GM23338 (cell line): ENCODE results near the gene GMPS. TPM values are rescaled to one million over a fixed set of nuclear protein-coding genes. Genes with fewer than 3 reads are reported as not detected.

Source experiments
- ATAC-seq: fragments of 200-7000 bp; cut with Tn5 transposase; 3 replicates; pipeline ENCODE4 v1.9.1; 2020
- DNase-seq: peaks from one replicate; pipeline ENCODE4 v3.0.0-alpha.2; 2015; ENCODE audit warnings: low spot score
- H2AFZ ChIP-seq: fragments of 200-600 bp; sonication (generic); 2 replicates; pipeline ENCODE4 v1.8.0; 2016; ENCODE audit warnings: antibody characterized with exemption, mild to moderate bottlenecking, moderate library complexity
- H3F3A ChIP-seq: fragments of 200-600 bp; sonication (generic); replicated peaks from 2 replicates; pipeline ENCODE4 v1.8.0; 2017; ENCODE audit warnings: antibody characterized with exemption, mixed run types, low read depth
- H3K27ac ChIP-seq: fragments of 200-600 bp; sonication (generic); 2 replicates; pipeline ENCODE4 v1.6.1; 2016; ENCODE audit warnings: low read depth
- H3K27me3 ChIP-seq: fragments of 200-600 bp; sonication (generic); 2 replicates; pipeline ENCODE4 v1.8.0; 2016; ENCODE audit warnings: mild to moderate bottlenecking, mixed run types, moderate library complexity; ENCODE audit not compliant: insufficient read depth
- H3K36me3 ChIP-seq: fragments of 200-600 bp; sonication (generic); 2 replicates; pipeline ENCODE4 v1.8.0; 2016; ENCODE audit warnings: mild to moderate bottlenecking; ENCODE audit not compliant: insufficient read depth
- H3K4me1 ChIP-seq: fragments of 200-600 bp; sonication (generic); 2 replicates; pipeline ENCODE4 v1.8.0; 2016; ENCODE audit warnings: mild to moderate bottlenecking, moderate library complexity; ENCODE audit not compliant: insufficient read depth
- H3K4me2 ChIP-seq: fragments of 200-600 bp; sonication (generic); 2 replicates; pipeline ENCODE4 v1.7.1; 2017; ENCODE audit warnings: mixed run types
- H3K4me3 ChIP-seq: fragments of 200-600 bp; sonication (generic); 2 replicates; pipeline ENCODE4 v1.6.1; 2016; ENCODE audit warnings: mixed run types
- H3K79me2 ChIP-seq: fragments of 200-600 bp; sonication (generic); replicated peaks from 2 replicates; pipeline ENCODE4 v1.8.0; 2017; ENCODE audit warnings: mild to moderate bottlenecking; ENCODE audit not compliant: insufficient read depth
- H3K9me2 ChIP-seq: fragments of 200-600 bp; sonication (generic); 2 replicates; pipeline ENCODE4 v1.8.0; 2017; ENCODE audit not compliant: insufficient read depth
- H4K20me1 ChIP-seq: fragments of 200-600 bp; sonication (generic); replicated peaks from 2 replicates; pipeline ENCODE4 v1.8.0; 2017; ENCODE audit warnings: mild to moderate bottlenecking; ENCODE audit not compliant: insufficient read depth
- H3K27ac Mint-ChIP-seq: 2 replicates; pipeline ENCODE4 v1.8.0; 2020; ENCODE audit warnings: inconsistent platforms, mild to moderate bottlenecking, moderate library complexity, mixed read lengths
- H3K27me3 Mint-ChIP-seq: 3 replicates; pipeline ENCODE4 v1.8.0; 2022; ENCODE audit warnings: low read depth, mild to moderate bottlenecking, moderate library complexity, mixed read lengths, inconsistent platforms; ENCODE audit not compliant: insufficient read depth, poor library complexity
- H3K36me3 Mint-ChIP-seq: 3 replicates; pipeline ENCODE4 v1.8.0; 2021; ENCODE audit warnings: low read depth, mild to moderate bottlenecking, inconsistent platforms, moderate library complexity, mixed read lengths
- H3K4me1 Mint-ChIP-seq: 3 replicates; pipeline ENCODE4 v1.8.0; 2020; ENCODE audit warnings: mild to moderate bottlenecking, inconsistent platforms, mixed read lengths
- H3K4me3 Mint-ChIP-seq: 3 replicates; pipeline ENCODE4 v1.8.0; 2021; ENCODE audit warnings: moderate library complexity, mild to moderate bottlenecking, inconsistent platforms, mixed read lengths
- H3K9me3 Mint-ChIP-seq: 3 replicates; pipeline ENCODE4 v1.8.0; 2020; ENCODE audit warnings: moderate library complexity, mild to moderate bottlenecking, inconsistent platforms, mixed read lengths
- CREB1 ChIP-seq: fragments of 250-450 bp; sonication (Bioruptor Pico); IDR thresholded peaks from 2 replicates; pipeline ENCODE4 v1.5.0; 2020; ENCODE audit warnings: low read depth, mild to moderate bottlenecking, moderate library complexity
- CTCF ChIP-seq, 2 experiments: fragments of 200-600 bp in 1 of 2; sonication (generic) in 1 of 2; conservative IDR thresholded peaks; 2 replicates each; pipeline versions ENCODE4 v1.5.1 to v1.6.1; 2016 to 2017; ENCODE audit warnings: antibody characterized with exemption in 2 of 2, low read depth in 2 of 2, mild to moderate bottlenecking in 2 of 2, moderate library complexity in 1 of 2
- ETS1 ChIP-seq: IDR thresholded peaks from 2 replicates; pipeline ENCODE4 v1.6.1; 2016; ENCODE audit warnings: antibody characterized with exemption
- EZH2 ChIP-seq: fragments of 200-600 bp; sonication (generic); IDR thresholded peaks from one replicate; pipeline ENCODE4 v1.8.0; 2017; ENCODE audit warnings: antibody characterized with exemption, mild to moderate bottlenecking, low read depth; ENCODE audit not compliant: unreplicated experiment
- JUNB ChIP-seq: IDR thresholded peaks from one replicate; pipeline ENCODE4 v1.6.1; 2016; ENCODE audit warnings: antibody characterized with exemption; ENCODE audit not compliant: unreplicated experiment
- NANOG ChIP-seq: IDR thresholded peaks from 2 replicates; pipeline ENCODE4 v1.6.1; 2016; ENCODE audit warnings: antibody characterized with exemption, borderline replicate concordance
- POLR2AphosphoS5 ChIP-seq: IDR thresholded peaks from 2 replicates; pipeline ENCODE4 v1.6.1; 2016; ENCODE audit warnings: antibody characterized with exemption, low read depth
- REST ChIP-seq: IDR thresholded peaks from one replicate; pipeline ENCODE4 v1.6.1; 2018; ENCODE audit warnings: antibody characterized with exemption; ENCODE audit not compliant: unreplicated experiment
- STAT1 ChIP-seq: IDR thresholded peaks from one replicate; pipeline ENCODE4 v1.6.1; 2016; ENCODE audit warnings: antibody characterized with exemption; ENCODE audit not compliant: unreplicated experiment
- ZNF114 ChIP-seq: fragments of 250-450 bp; sonication (Bioruptor Pico); IDR thresholded peaks from 2 replicates; pipeline ENCODE4 v1.5.0; 2020; ENCODE audit warnings: mild to moderate bottlenecking, moderate library complexity
- ZNF331 ChIP-seq: fragments of 250-450 bp; sonication (Bioruptor Pico); IDR thresholded peaks from 2 replicates; pipeline ENCODE4 v1.5.0; 2020; ENCODE audit warnings: low read depth, mild to moderate bottlenecking, moderate library complexity
- ZNF462 ChIP-seq: fragments of 250-450 bp; sonication (Bioruptor Pico); IDR thresholded peaks from 2 replicates; pipeline ENCODE4 v1.5.0; 2020; ENCODE audit warnings: mild to moderate bottlenecking, moderate library complexity
- polyA plus RNA-seq: library from polyadenylated mRNA; unstranded; fragments of >200 nt; fragmentation: Nextera tagmentation; extraction: Ambion mirVana; gene quantifications from 2 replicates; pipeline ENCODE4 v1.2.1, GENCODE V29; 2016
- total RNA-seq: library from RNA; depleted of rRNA; stranded (reverse); fragments of >200 nt; shearing (Covaris generic); gene quantifications from 2 replicates; pipeline ENCODE4 v1.2.3, GENCODE V29; 2014

GMPS gene
- total and polyA plus RNA-seq, 2 experiments from 2014 or later: 72.0 to 145 TPM

- TF ChIP-seq ZNF462: no peak
- TF ChIP-seq CREB1 (CRISPR knock-in tag): no peak
- no peak for TF ChIP-seq JUNB
- no peak for TF ChIP-seq ETS1
Measured at GRCh38 chr3:155989536-155989935, 119.1 kb downstream of the GMPS start (continued).

GRCh38 chr3:155991212-155991611 lies 120.8 kb downstream of the GMPS start:
- ATAC-seq: no peak
- Histone ChIP-seq H3K79me2 (no peaks in the 10 kb centered on the region), H3K27me3 (no peaks in the 10 kb centered on the region), H3K4me2 (no peak overlapping the region), H3K27ac (no peak overlapping the region), H4K20me1 (no peaks in the 10 kb centered on the region), H3K4me1 (no peaks in the 10 kb centered on the region), H3K9me2 (no peaks in the 10 kb centered on the region), H2AFZ (peak overlapping the region; percentile 8; the same call in 1 of the 2 replicates), H3F3A (no peaks in the 10 kb centered on the region), H3K36me3 (no peaks in the 10 kb centered on the region), H3K4me3 (no peak overlapping the region)
- Mint-ChIP-seq H3K36me3 (no peaks in the 10 kb centered on the region), H3K27ac (no peak overlapping the region), H3K4me1 (peaks cover 8% of the 10 kb centered on the region; the same call in 1 of the 3 replicates), H3K4me3 (no peak overlapping the region), H3K9me3 (no peaks in the 10 kb centered on the region), H3K27me3 (peaks cover 4% of the 10 kb centered on the region)
- no peak for DNase-seq
- TF ChIP-seq EZH2: no peak
- no peak for TF ChIP-seq POLR2AphosphoS5
- TF ChIP-seq ZNF331 (CRISPR knock-in tag): no peak
- TF ChIP-seq CREB1 (CRISPR knock-in tag): no peak
- TF ChIP-seq JUNB: no peak
- no peak for TF ChIP-seq REST
- no peak for TF ChIP-seq STAT1
- no peak for TF ChIP-seq ZNF114
- no peak for TF ChIP-seq CTCF (conservative IDR thresholded peaks at IDR 0.05; ENCODE audit: low read depth in 2 of 2)
- TF ChIP-seq NANOG: no peak
